Stimulated activated CD4-positive, alpha-beta T cell treated with anti-CD3 and anti-CD28 coated beads, Interleukin-2, amount 100 ng/mL, for 24 hours (primary cell): ENCODE data around the gene NLRP14.

ENCODE experiments used
- DNase-seq, 2 donors: peaks; one replicate each; pipeline ENCODE4 v3.0.0-alpha.2; 2020

NLRP14 gene

DNA sequence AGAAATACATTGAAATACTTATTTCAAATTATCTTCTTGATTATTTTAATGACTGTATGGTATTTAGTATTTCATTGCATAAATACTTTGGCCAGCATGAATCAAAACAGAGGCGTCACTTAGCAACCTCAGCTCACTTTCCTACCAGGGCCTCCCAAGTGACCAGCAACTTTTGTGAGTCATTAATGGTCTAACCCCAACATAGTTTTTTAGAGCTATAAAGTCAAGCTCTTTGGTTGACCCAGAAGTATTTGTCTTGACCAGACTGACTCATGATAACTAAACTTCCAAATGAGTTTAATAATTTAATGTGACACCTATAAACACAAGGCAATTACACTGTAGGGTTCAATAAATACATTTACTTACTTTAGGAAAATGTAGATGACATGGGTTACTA lies 40.6 kb downstream of the NLRP14 start:
- DNase-seq = no peak

GRCh38 chr11:7062534-7062933 lies 42.3 kb downstream of the NLRP14 start:
- DNase-seq = no peak

DNA sequence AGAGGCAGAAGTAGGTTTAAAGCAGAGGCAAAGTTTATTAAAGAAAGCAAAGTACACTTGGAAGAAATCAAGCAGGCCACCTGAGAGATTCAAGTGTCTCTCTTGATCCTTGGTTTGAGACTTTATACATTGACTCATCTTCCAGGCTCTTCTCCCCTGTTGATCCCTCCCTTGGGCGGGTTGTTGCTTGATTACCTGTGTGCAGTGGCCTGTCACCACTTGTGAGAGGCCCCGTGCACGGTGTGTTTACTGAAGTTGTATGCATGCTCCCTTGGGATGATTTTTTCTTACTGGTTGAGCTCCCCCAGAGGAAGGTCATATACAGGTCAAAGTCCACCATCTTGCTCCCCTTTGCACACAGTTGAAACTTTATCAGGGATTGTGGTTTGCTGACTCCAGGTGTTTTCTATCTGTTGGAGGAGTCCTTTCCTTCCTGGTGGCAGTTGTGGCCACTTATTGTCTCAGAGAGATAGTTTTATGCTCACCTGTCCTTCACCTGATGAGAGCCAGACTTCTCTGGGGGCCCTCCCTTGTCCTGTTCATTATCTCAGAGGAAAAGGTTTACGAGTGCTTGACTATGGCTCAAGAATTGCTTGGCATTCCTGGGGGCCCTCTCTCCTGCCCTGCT lies 52.2 kb downstream of the NLRP14 start:
- DNase-seq = no peak

GRCh38 chr11:7077101-7077500 lies 56.8 kb downstream of the NLRP14 start:
- no peak for DNase-seq

DNA sequence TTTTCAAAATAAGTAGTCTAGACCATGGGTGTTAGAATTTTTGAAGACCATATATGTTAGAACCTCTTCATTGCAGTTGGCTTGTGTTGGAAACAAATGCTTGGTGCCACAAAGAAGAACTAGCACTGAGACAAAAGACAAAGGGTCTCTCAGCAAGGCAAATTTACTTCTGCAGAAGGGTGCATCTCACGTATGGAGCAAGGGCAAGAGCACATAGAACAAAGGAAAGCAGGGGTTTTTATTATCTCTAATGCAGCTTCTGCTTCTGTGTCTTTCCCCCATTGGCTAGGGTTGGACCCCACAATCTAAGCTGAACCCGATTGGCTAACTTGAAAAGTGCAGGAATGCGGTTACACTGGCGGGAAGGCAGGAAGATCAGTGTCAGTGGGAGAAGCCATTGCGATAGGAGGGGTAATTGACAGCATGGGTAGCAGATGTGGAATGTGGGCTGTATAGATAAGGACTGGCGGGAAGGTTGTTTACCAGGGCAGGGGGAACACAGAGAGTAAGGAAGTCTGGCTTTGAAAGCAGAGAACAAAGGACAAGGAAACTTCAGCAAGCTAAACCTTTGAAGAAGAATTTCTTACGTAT lies 59.4 kb downstream of the NLRP14 start:
- no peak for DNase-seq

- no peak for DNase-seq
These were observed 60.6 kb downstream of the NLRP14 start for GRCh38 chr11:7080900-7081299.

- DNase-seq = no peak
These were observed 61.2 kb downstream of the NLRP14 start for GRCh38 chr11:7081441-7081840.

DNA sequence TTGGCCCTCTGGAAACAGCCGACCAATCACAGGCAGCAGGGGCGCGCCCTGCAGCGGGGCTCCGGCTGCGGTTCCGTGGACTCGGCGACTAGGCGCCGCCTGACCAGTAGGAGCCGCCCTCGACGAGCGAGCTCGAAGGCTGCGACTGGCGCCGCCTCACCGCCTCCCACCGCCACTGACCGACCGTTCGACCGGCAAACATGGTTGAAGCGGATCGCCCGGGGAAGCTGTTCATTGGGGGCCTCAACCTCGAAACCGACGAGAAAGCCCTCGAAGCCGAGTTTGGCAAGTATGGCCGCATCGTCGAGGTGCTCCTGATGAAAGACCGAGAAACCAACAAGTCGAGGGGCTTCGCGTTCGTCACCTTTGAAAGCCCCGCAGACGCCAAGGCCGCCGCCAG lies 68.6 kb downstream of the NLRP14 start, which contains the start of gene RBMXL2:
RBMXL2 (plus strand) TSS at position 78 of the 400 bp plus-strand sequence; CDS start at position 201, 123 bp downstream.
- no peak for DNase-seq

DNA sequence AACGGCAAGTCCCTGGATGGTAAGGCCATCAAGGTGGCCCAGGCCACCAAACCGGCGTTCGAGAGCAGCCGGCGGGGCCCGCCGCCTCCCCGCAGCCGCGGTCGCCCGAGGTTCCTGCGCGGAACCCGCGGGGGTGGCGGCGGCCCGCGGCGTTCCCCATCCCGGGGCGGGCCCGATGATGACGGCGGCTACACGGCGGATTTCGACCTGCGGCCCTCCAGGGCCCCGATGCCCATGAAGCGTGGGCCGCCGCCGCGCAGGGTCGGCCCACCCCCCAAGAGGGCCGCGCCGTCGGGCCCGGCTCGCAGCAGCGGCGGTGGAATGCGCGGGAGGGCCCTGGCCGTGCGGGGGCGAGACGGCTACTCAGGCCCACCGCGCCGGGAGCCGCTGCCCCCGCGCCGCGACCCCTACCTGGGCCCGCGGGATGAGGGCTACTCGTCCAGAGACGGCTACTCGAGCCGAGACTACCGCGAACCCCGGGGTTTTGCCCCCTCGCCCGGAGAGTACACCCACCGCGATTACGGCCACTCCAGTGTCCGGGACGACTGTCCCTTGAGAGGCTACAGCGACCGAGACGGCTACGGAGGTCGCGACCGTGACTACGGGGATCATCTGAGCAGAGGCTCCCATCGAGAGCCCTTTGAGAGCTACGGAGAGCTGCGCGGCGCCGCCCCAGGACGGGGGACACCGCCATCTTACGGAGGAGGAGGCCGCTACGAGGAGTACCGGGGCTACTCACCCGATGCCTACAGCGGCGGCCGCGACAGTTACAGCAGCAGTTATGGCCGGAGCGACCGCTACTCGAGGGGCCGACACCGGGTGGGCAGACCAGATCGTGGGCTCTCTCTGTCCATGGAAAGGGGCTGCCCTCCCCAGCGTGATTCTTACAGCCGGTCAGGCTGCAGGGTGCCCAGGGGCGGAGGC lies 69.3 kb downstream of the NLRP14 start:
- DNase-seq = no peak

DNA sequence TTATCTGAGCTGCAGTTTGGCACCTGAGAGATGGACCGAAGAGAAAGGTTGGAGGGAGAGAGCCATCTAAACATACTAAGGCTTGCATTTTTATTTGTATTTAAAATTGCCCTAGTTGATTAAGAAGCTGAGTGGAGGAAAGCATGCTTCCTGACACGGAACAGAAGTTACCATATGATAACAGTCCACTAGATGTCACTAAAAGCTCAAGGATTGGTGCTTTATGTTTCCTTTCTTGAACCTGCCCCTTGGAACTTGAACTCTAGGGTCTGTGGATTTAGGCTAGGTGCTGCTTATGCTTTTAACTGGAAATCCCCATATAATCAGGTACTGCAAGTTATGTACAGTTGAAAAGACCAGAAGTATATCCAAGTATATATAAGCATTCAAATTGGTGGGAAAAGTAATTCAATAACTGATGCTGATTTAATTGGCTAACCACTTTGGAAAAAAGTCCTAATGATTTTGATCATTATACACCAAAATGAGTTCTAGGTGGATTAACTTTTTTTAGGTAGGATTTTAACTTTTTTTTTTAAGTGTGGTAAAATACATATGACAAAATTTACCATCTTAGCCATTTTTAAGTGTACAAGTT lies 78.1 kb downstream of the NLRP14 start:
- DNase-seq = no peak

- no peak for DNase-seq
These were observed 95.5 kb downstream of the NLRP14 start for GRCh38 chr11:7115780-7116179.

DNA sequence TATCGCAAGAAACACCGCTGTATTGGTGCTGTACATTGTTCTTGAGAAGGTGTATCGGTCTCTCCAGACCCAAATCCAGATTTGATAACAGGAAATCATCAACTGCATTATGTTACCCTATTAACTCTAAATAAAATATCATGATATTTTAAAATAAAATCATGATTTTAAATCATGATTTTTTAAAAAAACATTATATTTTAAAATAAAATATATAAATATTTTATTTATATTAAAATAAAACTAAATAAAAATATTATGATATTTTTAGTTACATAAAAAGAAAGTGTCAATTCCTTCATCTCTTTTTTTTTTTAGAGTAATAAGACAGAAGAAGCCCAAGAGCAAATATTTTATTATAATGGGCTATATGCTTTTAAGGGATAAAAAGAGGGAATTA lies 96.1 kb downstream of the NLRP14 start:
- DNase-seq = no peak
